ENCODE results near the gene APOBEC3F.
"Not testable (repeated sequence)": the region's sequence is repeated elsewhere in the genome, so short reads cannot be mapped to it uniquely, and the experiment has no call there.

The APOBEC3F gene

DNA sequence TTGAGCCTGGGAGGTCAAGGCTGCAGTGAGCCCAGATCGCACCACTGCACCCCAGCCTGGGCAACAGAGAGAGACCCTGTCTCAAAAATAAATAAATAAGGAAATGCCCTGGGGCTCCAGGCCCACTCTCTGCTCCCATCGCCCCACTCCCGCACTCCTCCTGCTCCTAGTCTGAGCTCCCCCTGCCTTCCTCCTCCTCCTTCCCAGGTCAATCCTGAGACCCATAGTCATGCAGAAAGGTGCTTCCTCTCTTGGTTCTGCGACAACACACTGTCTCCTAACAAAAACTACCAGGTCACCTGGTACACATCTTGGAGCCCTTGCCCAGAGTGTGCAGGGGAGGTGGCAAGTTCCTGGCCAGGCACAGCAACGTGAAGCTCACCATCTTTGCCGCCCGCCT is 29.5 kb downstream of the APOBEC3F start:
- no peak overlapping the region for H3K4me3 ChIP-seq (ENCODE audit: low read length)
- no peaks in the 10 kb centered on the region for H3K4me1 ChIP-seq (ENCODE audit: insufficient read depth, low read length)
- no peaks in the 10 kb centered on the region for H3K9me3 ChIP-seq (ENCODE audit: low read length)
- no peak overlapping the region for H2AFZ ChIP-seq (ENCODE audit: low read depth, low read length)
- no peaks in the 10 kb centered on the region for H3K36me3 ChIP-seq (ENCODE audit: insufficient read depth, low read length)
- H3K27me3 ChIP-seq (ENCODE audit: insufficient read depth, low read length) = peaks cover 10% of the 10 kb centered on the region

DNA sequence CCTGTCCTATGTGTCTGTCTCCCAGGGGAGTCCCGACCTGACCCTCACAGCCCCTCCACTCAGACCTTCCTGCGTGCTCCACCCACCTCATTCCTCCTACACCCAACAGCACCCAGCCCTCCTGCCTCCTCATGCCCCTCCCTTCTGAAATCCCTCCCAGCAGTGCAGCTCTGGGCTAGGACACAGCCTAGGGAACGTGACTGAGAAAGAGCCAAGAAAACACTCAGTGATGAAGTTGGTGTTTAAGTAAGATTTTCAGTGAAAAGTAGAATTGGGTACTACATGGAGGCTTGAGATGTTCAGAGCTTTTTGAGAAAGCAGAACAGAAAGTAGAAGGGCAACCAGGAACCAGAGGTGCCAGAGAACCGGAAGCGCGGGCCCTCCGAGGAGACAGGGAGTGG is 31.9 kb downstream of the APOBEC3F start:
- not testable (repeated sequence) for H3K9me3 ChIP-seq (ENCODE audit: low read length); H3K4me1 ChIP-seq (ENCODE audit: insufficient read depth, low read length); H3K4me3 ChIP-seq (ENCODE audit: low read length); H2AFZ ChIP-seq (ENCODE audit: low read depth, low read length); H3K27me3 ChIP-seq (ENCODE audit: insufficient read depth, low read length); H3K36me3 ChIP-seq (ENCODE audit: insufficient read depth, low read length)

DNA sequence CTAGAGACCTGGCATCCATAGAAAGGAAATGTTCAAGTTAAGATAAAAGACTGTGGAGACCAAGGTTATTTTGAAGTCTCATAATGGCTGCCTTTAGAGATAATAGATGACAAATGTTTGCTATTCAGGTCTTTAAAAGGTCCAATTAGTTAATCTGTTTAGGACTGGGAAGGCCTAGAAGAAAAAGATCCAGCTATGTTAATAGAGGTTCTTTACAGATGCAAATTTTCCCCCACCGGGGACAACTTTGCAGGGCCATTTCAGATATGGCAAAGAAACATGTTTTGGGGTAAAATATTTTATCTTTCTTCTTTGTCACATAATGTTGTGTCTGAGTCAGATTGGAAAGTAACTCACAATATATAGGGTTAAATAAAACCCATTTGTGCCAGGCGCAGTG is 33.3 kb downstream of the APOBEC3F start:
- Histone ChIP-seq H3K36me3 (ENCODE audit: insufficient read depth, low read length) (no peaks in the 10 kb centered on the region), H3K4me3 (ENCODE audit: low read length) (no peak overlapping the region), H3K4me1 (ENCODE audit: insufficient read depth, low read length) (no peaks in the 10 kb centered on the region), H2AFZ (ENCODE audit: low read depth, low read length) (no peak overlapping the region), H3K27me3 (ENCODE audit: insufficient read depth, low read length) (peaks cover 4% of the 10 kb centered on the region), H3K9me3 (ENCODE audit: low read length) (no peaks in the 10 kb centered on the region)

DNA sequence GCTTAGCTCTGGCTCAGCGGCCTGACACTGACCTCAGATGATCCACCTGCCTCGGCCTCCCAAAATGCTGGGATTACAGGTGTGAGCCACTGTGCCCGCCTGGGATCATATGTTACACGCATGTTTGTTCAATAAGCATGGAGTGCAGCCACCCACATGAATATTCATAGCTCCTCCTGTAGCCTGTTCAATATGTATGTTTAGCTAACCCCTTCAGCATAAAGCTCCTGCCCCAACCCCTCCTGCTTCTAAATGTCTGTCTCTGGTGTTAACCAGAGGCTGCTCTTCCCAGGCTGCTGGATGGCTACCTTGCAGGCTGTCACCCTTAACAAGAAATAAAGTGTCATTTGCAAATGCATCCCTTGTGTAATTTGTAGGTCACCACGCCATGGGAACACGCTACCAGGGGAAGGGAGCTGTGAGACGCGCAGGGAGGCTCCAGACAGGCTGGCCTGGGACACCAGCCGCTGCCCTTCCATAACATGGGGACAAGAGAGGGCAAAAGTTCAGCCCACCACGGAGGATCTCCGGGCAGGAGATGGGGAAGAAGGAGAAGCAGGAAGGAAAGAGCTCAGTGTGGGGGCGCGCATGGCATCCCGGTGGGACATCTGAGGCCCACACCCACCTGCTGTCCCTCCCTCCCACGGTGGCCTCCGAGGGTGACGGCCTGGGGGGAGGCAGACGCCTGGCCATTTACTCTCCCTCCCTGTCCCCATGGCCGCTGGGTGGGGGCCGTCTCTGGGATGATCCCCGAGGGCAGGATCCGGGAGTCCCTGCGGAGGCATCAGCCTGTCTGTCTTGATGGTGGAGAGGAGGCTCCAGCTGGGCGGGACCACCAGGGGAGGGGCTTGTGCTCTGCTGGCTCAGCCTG is 35.7 kb downstream of the APOBEC3F start:
- not testable (repeated sequence) for H3K4me1 ChIP-seq (ENCODE audit: insufficient read depth, low read length); H3K27me3 ChIP-seq (ENCODE audit: insufficient read depth, low read length); H3K9me3 ChIP-seq (ENCODE audit: low read length); H2AFZ ChIP-seq (ENCODE audit: low read depth, low read length); H3K36me3 ChIP-seq (ENCODE audit: insufficient read depth, low read length); H3K4me3 ChIP-seq (ENCODE audit: low read length)

DNA sequence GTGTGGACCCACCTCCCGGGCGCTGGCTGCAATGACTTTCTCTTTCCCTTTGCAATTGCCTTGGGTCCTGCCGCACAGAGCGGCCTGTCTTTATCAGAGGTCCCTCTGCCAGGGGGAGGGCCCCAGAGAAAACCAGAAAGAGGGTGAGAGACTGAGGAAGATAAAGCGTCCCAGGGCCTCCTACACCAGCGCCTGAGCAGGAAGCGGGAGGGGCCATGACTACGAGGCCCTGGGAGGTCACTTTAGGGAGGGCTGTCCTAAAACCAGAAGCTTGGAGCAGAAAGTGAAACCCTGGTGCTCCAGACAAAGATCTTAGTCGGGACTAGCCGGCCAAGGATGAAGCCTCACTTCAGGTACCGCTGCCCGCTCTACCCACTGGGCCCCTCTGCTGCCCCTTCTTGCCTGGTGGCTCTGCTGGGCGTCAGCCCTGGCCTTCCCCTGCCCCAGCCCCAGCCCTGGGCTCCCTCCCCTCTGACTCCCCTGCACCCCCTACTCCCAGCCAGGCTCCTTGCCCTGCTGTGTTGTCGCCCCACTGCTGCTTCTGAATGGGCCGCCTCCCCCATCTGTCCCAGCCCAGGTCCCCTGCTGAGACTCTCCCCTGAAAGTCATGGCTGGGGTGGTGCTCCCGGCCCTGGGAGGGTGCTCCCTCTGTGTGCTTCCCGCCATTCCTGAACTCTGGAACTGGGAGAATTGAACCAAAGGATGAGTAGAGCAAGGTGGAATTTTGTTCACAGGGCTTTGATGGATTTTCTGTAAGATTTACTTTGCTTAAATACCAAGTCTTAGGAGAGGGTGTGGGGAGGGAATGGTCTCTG is 36.6 kb downstream of the APOBEC3F start, which contains the start of gene APOBEC3G:
APOBEC3G (plus strand) TSS at position 250 of the 815 bp plus-strand sequence; CDS start at position 337, 87 bp downstream.
- not testable (repeated sequence) for H3K27me3 ChIP-seq (ENCODE audit: insufficient read depth, low read length); H3K9me3 ChIP-seq (ENCODE audit: low read length); H3K4me1 ChIP-seq (ENCODE audit: insufficient read depth, low read length); H2AFZ ChIP-seq (ENCODE audit: low read depth, low read length); H3K36me3 ChIP-seq (ENCODE audit: insufficient read depth, low read length); H3K4me3 ChIP-seq (ENCODE audit: low read length)

DNA sequence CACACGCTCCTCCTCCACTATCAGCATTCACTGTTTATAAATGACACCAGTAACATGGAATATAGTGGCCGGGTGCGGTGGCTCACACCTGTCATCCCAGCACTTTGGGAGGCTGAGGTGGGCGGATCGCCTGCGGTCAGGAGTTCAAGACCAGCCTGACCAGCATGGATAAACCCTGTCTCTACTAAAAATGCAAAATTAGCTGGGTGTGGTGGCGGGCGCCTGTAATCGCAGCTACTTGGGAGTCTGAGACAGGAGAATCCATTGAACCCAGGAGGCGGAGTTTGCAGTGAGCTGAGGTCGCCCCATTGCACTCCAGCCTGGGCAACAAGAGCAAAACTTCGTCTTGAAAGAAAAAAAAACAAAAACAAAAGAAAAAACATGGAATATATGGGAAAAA is 37.2 kb downstream of the APOBEC3F start:
- not testable (repeated sequence) for H3K4me1 ChIP-seq (ENCODE audit: insufficient read depth, low read length); H3K9me3 ChIP-seq (ENCODE audit: low read length); H2AFZ ChIP-seq (ENCODE audit: low read depth, low read length); H3K27me3 ChIP-seq (ENCODE audit: insufficient read depth, low read length); H3K36me3 ChIP-seq (ENCODE audit: insufficient read depth, low read length); H3K4me3 ChIP-seq (ENCODE audit: low read length)

DNA sequence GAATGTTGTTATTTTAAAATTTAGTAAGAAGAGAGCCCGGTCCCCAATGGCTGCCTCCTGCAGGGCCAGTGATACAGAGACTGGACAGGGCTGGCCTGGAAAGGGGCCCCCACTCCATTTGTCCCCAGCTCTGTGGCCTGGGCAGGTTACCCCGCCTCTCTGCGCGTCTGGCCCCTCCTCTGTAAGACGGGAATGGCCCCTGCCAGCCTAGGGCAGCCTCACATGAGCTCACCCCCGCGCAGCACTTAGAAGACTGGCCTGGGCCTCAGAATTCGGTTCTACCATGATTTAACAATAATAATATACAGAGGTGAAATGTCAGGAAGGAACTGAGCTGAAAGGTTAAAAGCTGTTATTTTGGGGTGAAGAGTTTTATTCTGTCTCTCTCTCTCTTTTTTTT is 37.7 kb downstream of the APOBEC3F start:
- no peaks in the 10 kb centered on the region for H3K9me3 ChIP-seq (ENCODE audit: low read length)
- H3K27me3 ChIP-seq (ENCODE audit: insufficient read depth, low read length) = peaks cover 7% of the 10 kb centered on the region
- no peak overlapping the region for H3K4me3 ChIP-seq (ENCODE audit: low read length)
- H3K36me3 ChIP-seq (ENCODE audit: insufficient read depth, low read length) = no peaks in the 10 kb centered on the region
- H3K4me1 ChIP-seq (ENCODE audit: insufficient read depth, low read length) = no peaks in the 10 kb centered on the region
- H2AFZ ChIP-seq (ENCODE audit: low read depth, low read length) = no peak overlapping the region

DNA sequence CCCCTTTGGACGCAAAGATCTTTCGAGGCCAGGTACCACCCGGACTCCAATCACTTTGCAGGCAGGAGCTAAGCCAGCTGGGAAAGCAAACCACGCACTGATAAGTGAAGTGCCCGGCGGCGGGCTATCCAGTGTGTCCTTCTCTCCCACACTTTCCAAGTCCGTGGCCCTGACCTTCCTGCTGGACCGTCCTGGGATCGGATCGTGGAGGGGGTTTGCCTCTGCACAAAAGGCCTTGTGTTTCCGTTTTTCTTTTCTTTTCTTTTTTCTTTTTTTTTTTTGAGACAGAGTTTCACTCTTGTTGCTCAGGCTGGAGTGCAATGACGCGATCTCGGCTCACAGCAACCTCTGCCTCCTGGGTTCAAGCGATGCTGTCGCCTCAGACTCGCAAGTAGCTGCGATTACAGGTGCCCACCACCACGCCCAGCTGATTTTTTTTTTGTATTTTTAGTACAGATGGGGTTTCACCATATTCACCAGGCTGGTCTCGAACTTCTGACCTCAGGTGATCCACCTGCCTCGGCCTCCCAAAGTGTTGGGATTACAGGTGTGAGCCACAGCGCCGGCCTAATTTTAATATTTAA is 38.5 kb downstream of the APOBEC3F start:
- not testable (repeated sequence) for H3K9me3 ChIP-seq (ENCODE audit: low read length); H3K27me3 ChIP-seq (ENCODE audit: insufficient read depth, low read length); H3K36me3 ChIP-seq (ENCODE audit: insufficient read depth, low read length); H2AFZ ChIP-seq (ENCODE audit: low read depth, low read length); H3K4me3 ChIP-seq (ENCODE audit: low read length); H3K4me1 ChIP-seq (ENCODE audit: insufficient read depth, low read length)

DNA sequence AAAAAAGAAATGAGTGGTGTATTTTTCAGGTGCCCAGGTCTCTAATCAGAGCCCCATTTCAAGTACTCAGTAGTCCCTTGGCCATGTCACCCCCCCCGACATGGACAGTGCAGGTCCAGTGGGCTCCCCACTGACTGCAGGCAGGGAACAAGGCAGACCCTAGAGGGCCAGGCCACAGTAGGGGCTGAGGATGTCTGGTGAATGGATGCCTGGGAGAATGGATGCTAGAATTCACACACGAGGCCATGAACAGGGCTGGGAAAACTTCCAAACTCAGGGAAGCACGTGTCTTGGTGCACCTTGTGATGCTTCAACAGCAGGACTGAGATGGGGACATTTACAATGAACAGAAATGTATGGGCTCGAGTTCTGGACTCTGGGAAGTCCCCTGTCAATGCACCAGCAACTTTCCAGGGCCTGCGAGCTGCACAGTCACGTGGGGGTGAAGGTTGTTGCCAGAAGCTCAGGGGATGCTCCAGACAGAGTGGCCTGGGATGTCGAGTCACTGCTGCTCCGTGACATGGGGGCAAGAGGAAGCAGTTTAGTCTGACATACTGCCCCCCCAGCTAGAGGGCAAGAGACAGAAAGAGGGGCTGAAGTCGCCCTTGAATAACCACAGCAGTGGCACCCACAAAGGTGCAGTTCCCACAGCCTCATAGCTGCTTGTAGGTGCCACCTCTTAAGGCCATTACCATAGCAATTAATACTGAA is 39.5 kb downstream of the APOBEC3F start:
- Histone ChIP-seq H3K9me3 (ENCODE audit: low read length) (no peaks in the 10 kb centered on the region), H3K4me1 (ENCODE audit: insufficient read depth, low read length) (no peaks in the 10 kb centered on the region), H3K4me3 (ENCODE audit: low read length) (no peak overlapping the region), H3K36me3 (ENCODE audit: insufficient read depth, low read length) (no peaks in the 10 kb centered on the region), H3K27me3 (ENCODE audit: insufficient read depth, low read length) (peaks cover 10% of the 10 kb centered on the region), H2AFZ (ENCODE audit: low read depth, low read length) (no peak overlapping the region)

DNA sequence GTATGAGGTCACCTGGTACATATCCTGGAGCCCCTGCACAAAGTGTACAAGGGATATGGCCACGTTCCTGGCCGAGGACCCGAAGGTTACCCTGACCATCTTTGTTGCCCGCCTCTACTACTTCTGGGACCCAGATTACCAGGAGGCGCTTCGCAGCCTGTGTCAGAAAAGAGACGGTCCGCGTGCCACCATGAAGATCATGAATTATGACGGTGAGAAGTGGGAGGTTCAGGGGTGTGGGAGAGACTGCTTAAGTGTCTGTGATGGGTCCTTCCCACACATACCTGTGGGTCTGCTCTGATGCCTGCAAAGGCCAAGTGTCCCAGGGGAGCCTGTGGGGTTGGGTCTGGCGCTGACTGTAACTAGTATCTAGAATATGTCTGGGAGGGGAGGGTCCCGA is 40.4 kb downstream of the APOBEC3F start:
- Histone ChIP-seq H3K36me3 (ENCODE audit: insufficient read depth, low read length) (no peaks in the 10 kb centered on the region), H2AFZ (ENCODE audit: low read depth, low read length) (no peak overlapping the region), H3K4me1 (ENCODE audit: insufficient read depth, low read length) (no peaks in the 10 kb centered on the region), H3K4me3 (ENCODE audit: low read length) (no peak overlapping the region), H3K9me3 (ENCODE audit: low read length) (no peaks in the 10 kb centered on the region), H3K27me3 (ENCODE audit: insufficient read depth, low read length) (peaks cover 10% of the 10 kb centered on the region)

DNA sequence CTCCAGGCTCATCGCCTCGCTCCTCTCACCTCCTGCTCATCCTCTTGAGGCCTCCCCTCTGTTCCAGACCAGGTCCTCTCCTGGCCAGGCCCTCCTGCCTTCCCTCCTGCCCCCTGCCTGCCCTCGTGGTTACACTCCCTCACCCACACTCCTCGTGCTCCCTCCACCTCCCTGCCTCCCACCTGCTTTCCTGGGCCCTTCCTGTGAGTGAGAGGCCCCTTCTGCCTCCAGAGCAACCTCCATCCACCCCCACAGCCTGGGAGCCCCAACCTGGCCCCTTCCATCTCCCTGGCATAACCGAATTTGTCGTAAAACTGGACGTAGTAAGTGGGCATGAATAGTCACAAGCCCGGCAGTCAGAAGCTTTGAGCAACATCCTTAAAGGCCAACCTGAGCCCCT is 40.9 kb downstream of the APOBEC3F start:
- no peak overlapping the region for H3K4me3 ChIP-seq (ENCODE audit: low read length)
- H3K36me3 ChIP-seq (ENCODE audit: insufficient read depth, low read length) = no peaks in the 10 kb centered on the region
- no peaks in the 10 kb centered on the region for H3K4me1 ChIP-seq (ENCODE audit: insufficient read depth, low read length)
- peaks cover 10% of the 10 kb centered on the region for H3K27me3 ChIP-seq (ENCODE audit: insufficient read depth, low read length)
- no peak overlapping the region for H2AFZ ChIP-seq (ENCODE audit: low read depth, low read length)
- H3K9me3 ChIP-seq (ENCODE audit: low read length) = no peaks in the 10 kb centered on the region

DNA sequence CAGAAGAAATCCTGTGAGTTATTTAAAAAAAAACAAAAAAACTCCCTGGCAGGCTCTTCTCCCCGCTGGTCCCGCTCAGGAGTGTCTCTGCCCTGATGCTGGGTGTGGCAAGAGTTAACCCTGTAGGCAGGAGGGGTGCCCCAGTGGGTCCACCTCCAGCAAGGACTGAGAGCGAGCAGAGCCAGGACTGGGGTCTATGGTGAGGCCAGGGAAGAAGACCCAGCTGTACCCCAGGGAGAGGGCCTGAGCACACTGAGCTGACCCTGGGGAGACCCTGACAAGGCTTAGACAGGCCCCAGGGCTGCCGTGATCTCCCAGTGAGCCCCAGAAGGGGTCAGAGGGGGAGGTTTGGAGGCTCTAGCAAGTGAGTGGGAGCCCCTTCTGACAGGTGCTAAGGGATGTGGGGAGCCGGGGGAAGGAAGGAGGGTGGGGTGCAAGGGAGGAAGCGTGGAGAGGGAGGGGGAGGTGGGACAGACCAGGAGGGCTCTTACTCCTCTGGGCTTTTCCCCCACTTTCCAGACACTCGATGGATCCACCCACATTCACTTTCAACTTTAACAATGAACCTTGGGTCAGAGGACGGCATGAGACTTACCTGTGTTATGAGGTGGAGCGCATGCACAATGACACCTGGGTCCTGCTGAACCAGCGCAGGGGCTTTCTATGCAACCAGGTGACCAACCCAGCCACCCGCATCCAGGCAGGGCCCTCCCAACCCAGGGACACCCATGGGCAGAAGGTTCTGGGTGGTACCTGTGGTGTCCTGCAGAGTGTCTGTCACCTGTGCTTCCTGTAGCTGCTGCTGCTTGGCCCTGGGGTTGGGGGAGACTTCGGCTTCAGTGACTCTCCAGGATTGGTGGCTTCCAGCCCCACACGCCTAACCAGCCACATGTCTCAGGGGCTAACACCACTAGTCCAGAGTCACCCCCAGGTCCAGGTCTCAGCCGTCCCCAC is 42.8 kb downstream of the APOBEC3F start:
- Histone ChIP-seq H3K4me3 (ENCODE audit: low read length) (no peak overlapping the region), H3K9me3 (ENCODE audit: low read length) (no peaks in the 10 kb centered on the region), H3K27me3 (ENCODE audit: insufficient read depth, low read length) (peaks cover 10% of the 10 kb centered on the region), H3K36me3 (ENCODE audit: insufficient read depth, low read length) (no peaks in the 10 kb centered on the region), H2AFZ (ENCODE audit: low read depth, low read length) (no peak overlapping the region), H3K4me1 (ENCODE audit: insufficient read depth, low read length) (peaks cover 3% of the 10 kb centered on the region)

All from neuron (in vitro differentiated cells).